Measurements from ENCODE around the gene RCC1.

- TF ChIP-seq ARNT (IDR thresholded peaks at IDR 0.05), result no peak; the same call in 1 of the 2 replicates
- TF ChIP-seq SP1 (IDR thresholded peaks at IDR 0.05), result no peak
Observed at GRCh38 chr1:28518000-28518744, 12.3 kb downstream of the RCC1 start.

Measured in HEK293T (cell line).